GM18508 (cell line): ENCODE data around the gene KAT8.
"Not testable (repeated sequence)": the region's sequence is repeated elsewhere in the genome, so short reads cannot be mapped to it uniquely, and the experiment has no call there.

Experiments used
- ATAC-seq: cut with Tn5 transposase; IDR thresholded peaks from one replicate; pipeline ENCODE4 v1.9.1; 2021; ENCODE audit warnings: moderate number of reproducible peaks; ENCODE audit not compliant: insufficient read depth, unreplicated experiment

Gene KAT8

DNA sequence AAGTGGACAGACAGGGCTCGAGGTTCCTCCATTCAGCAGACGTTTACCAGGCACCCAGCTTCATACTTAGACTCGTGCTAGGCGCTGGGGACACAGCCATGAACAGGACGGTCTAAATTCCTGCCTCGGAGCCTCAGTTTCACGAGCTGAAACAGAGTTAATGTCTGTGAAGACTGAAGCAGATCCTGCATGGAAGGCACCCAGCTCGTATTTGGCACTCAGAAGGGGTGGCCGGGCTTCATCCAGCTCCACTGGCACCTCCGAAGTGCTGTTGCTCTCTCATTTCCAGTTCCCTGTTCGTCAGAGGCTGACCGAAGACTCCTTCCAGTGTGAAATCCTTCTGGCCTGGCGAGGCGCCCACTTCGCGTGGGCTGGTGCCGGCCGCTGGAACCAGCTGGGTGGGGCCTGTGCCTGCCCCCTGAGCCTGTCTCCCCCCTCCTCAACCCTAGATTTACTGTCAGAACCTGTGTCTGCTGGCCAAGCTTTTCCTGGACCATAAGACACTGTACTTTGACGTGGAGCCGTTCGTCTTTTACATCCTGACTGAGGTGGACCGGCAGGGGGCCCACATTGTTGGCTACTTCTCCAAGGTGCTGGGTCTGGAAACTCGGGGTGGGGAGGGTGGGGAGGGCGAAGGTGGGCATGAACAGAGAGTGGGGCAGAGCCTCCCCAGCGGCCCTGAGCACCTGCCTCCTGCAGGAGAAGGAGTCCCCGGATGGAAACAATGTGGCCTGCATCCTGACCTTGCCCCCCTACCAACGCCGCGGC lies 12.3 kb downstream of the KAT8 start:
- no peak for ATAC-seq

- ATAC-seq: no peak
Observed at GRCh38 chr16:31130336-31130891, 12.9 kb downstream of the KAT8 start.

GRCh38 chr16:31130899-31131298 lies 13.4 kb downstream of the KAT8 start:
- ATAC-seq: no peak

DNA sequence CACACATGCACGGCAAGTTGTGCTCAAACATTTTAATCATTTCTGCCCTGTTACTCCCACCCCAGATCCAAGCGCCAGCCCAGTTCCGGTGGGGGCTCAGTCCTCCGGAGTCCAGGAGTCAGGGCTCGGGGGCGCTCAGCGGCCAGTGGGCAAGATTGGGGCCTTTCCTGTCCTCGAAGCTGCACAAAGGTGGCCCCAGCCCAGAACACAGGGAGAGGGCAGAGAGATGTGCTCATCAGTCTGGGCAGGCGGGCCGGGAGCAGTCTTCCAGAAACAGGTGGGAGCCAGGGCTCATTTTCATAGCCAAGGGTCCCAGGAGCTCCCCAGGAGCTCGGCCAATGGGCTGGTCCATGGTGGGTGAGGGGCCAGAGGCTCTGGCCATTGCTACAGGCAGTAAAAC lies 14.0 kb downstream of the KAT8 start:
- ATAC-seq: no peak

- ATAC-seq: no peak
Observed at GRCh38 chr16:31131841-31132271, 14.4 kb downstream of the KAT8 start.

- ATAC-seq: no peak
Observed at GRCh38 chr16:31132303-31132979, 15.0 kb downstream of the KAT8 start.

DNA sequence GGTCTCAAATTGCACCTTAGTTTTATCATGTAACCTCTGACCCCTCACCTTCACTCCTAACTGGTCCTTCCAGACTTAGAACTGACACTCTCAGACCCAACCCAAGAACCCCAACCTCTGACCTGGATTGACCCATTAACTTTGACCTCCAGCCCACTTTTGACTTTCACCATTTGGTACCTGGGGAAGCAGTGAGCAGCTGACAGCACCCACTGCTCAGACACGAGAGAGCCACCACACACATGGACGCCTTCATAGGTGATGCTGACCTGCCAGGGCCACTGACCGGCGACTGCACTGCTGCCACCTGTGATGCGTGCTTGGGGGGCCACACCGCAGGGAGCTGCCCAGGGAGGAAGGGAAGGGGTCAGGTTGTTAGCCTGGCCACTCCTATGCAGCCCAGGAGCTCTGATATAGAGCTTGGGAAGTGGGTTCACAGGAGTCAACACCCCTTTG lies 15.6 kb downstream of the KAT8 start:
- no peak for ATAC-seq

DNA sequence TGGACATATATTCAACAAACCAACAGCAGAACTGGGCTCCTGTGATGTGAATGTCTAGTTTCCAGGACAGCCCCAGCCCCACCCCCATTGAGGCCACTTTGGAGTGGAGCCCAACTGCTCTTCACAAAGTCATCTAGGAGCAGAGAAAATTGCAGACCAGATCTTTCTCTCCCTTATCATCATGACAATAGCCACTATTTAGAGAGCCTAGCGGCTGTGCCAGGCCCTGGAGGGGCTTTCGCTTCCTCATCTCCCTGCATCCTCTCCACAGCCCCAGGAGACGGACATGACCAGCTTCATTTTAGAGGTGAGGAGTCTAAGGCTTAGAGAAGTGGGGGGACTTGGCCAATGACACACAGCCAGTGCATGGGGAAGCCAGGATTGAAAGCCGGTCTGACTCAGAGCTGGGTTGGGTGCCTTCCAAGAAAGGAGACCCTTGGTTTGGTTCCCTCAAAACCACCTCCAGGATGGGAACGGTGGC lies 16.7 kb downstream of the KAT8 start:
- ATAC-seq: no peak

- ATAC-seq: no peak
Observed at GRCh38 chr16:31134625-31135534, 17.4 kb downstream of the KAT8 start.

DNA sequence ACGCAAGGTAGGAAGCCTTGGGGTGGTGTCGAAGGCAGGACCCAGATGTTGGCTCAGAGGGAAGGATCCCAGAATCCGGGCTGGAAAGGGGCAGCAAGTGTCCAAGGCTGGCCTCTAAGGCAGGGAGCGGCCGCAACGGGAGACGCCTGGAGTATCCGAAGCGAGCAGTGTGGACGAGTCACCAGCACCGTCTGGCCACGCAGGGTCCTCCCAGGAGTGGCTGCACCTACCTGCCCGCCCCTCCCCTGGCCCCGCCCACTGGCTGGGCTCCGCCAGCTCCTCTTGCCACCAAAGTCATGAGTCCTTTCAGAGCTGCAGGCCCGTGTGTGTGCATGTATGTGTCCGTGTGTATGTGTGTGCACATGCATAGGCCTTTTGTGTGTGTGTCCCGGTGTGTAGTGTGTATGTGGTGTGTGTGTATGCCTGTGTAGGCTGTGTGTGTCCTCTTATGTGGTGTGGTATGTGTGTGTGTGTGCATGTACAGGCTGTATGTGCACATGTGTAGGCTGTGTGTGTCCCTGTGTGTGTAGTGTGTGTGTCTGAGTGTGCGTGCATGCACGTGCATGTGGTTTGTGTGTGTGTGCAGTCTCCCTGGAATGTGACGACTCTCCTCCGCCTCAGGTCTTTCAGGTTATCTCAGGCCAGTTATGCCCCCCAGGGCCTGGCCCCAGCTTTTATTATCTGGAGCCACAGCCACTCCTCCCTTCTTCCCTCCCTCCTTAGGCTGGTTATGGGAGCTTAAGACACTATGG lies 18.2 kb downstream of the KAT8 start, which contains the start of gene PRSS8:
Gene PRSS8 (minus strand): TSS at position 193 of the 752 bp plus-strand sequence. CDS start 229 bp downstream, outside the sequence.
- no peak for ATAC-seq

- no peak for ATAC-seq
Observed at GRCh38 chr16:31136287-31136662, 18.8 kb downstream of the KAT8 start.

GRCh38 chr16:31136822-31137499 lies 19.5 kb downstream of the KAT8 start:
- not testable (repeated sequence) for ATAC-seq

- no peak for ATAC-seq
Observed at GRCh38 chr16:31138621-31139578, 21.4 kb downstream of the KAT8 start.

GRCh38 chr16:31141071-31141469 lies 23.6 kb downstream of the KAT8 start:
- not testable (repeated sequence) for ATAC-seq

DNA sequence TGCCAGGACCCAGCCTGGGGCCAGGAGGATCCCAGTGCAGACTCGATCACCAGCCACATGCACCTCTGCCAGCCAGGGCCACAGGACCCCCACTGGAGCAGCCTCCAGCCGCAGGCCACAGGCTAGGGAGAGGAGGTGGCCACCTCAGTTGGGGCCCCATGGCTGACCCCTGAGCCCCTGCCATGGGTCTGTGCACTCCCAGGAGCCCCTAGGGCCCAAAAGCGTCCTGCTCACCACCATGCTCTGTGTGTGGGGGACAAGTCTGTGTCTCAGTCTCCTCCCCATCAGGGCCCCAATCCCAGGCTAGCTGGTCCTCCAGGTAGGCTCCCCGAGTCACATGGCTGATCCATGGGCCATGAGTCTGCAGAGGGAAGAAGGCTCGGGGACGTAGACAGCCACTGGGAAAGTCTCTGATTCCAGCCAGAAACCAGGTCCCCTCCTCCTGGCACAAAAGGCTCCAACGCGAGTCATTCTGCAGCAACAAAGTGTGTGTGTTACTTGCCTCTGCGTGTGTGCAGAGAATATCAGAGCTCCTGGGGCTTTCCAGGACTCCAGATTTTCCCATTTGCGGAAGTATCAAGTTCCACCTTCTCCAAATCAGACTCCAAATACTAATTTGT lies 24.1 kb downstream of the KAT8 start:
- no peak for ATAC-seq

DNA sequence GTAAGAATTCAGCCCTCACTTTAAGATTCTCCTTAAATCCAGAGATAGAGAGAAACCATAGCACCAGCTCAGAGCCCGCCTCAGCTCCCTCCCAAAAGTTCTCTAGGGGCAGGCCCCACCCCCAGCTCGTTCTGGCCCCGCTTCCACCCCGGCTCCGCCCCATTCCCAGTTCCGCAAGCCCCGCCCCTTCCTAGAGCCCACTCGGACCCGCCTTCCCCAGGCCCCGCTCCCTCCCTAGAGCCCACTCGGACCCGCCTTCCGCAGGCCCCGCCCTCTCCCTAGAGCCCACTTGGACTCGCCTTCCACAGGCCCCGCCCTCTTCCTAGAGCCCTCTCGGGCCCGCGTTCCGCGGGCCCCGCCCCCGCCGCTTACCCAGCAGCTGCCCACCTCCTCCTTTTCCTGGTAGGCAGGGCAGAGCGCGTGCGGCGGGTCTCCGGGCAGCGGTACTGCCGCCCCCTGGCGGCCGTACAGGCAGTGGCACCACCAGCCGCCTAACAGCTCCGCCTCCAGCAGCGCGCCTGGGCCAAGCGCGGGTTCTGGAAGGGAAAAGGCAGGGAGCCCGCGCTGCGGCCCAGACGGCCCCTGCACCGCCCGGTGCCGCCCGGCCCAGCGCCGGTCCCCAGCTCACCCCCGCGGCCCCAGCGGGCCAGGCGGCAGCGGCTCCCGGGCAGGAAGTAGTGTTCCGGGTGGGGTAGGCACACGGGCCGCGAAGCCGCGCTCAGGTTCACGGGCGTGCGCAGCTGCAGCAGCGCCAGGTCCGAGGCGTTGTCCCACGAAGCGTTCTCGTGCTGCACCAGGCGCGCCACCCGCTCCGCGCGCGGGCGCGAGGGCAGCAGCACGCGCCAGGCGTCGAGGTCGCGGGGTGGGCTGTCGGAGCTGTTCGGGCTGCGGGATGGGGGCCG lies 24.9 kb downstream of the KAT8 start:
- ATAC-seq: peak; percentile 58
